Glomerular visceral epithelial cell (primary cell): Measurements from ENCODE around the gene HS2ST1.
"Not testable (repeated sequence)": the region's sequence is repeated elsewhere in the genome, so short reads cannot be mapped to it uniquely, and the experiment has no call there.

Experiments used
- DNase-seq: peaks from one replicate; pipeline ENCODE4 v3.0.0-alpha.2; 2016; ENCODE audit errors: extremely low spot score

HS2ST1 gene

DNA sequence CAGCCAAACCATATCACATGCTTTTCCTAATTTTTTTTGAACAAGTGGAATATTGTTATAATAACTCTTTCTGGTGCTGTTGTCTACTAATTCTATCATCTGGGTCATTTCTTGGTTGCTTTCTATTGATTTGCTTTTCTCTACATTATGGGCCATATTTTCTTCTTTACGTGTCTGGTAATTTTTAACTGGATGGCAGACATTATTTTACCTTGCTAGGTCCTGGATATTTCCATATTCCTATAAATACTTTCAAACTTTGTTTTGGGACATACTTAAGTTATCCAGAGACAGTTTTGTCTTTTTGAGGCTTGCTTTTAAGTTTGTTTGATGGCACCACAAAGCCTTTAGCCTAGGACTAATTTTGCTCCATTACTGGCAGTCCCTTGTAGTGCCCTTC, 11.3 kb downstream of the HS2ST1 start:
- DNase-seq: no peak

DNA sequence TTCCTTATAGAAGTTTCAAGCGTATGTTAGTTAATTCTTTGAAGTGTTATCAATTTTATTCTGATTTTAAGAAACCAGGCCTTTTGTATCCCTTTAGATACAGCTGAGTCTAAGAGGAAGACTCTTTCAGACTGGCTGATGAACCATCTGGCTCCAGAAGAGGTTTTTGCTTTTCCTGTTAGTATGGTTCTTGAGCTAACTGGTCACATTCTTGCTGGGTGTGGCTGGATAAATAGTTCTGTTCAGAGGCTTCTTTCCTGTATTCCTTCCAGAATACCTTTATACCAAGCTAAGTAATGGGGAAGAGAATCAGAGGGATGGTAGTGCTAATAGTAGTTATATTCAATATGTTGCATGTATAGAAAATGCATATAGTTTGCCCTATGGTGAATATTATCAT, 12.4 kb downstream of the HS2ST1 start:
- no peak for DNase-seq

DNA sequence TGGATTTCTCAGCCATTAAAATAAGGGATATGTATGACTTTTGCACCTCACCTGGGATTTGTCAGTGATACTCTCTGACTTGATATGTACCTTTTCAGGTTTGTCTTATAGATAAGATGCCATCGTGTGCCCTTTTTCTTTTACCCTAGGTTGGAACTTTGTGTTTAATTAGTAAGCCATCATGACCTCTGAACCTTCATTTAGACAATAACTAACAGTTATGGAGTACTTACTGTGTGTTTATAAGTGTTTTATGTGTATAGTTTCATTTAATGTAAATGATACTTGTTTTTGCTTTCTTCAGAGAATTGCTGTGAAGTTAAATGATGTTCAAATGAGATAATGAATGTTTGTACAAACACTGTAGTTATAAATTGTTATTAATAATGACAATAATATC, 14.4 kb downstream of the HS2ST1 start:
- no peak for DNase-seq

DNA sequence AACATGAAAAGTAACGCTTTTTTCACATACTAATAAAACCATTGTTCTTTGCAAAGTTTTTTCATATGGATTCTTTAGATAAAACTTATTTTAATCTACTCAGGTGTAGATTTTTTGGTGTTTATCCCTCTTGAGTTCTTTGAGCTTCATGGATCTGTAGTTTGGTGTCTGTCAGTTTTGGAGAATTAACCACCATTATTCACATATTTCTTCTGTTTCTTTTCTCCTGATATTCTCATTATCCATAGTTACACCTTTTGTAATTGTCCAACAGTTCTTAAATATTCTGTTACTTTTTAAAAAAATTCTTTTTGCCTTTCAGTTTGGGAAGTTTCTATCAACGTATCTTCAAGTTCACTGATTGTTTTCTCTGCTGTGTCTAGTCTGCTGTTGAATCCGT, 18.6 kb downstream of the HS2ST1 start:
- no peak for DNase-seq

DNA sequence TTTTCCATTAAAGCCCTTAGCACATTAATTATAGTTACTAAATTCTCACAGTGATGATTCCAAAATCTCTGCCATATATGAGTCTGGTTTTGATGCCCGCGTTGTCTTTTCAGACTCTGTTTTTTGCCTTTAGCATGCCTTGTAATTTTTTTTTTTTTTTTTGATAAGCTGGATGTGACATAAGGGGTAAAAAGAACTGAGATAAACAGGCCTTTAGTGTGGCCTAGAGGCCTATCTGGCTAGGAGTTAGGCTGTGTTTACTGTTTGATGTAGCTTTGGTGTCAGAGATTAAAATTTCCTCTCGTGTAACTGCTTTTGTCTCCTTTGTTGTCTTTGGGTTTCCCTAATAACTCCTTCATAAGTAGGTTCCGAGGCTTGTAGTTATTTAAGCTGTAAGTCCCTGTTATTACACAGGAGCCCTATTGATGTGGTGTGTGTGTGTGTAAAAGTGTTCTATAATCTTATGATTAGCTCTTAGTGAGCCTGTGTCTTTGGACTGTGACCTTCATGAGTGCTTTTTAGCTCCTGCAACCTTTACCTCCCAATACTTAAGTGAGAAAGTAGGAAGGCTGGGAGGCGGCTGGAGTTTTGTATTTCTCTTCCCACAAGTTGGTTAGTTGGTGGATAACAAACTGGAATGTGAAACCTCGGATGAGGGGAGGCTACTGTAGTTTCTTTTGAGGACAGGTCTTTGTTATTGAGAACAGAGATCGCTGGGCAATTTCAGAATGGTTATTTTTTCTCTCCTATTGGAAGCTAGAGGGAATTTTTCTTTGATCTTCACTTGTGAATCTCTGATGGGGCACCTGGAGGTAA, 19.3 kb downstream of the HS2ST1 start:
- peak; percentile 2 for DNase-seq

DNA sequence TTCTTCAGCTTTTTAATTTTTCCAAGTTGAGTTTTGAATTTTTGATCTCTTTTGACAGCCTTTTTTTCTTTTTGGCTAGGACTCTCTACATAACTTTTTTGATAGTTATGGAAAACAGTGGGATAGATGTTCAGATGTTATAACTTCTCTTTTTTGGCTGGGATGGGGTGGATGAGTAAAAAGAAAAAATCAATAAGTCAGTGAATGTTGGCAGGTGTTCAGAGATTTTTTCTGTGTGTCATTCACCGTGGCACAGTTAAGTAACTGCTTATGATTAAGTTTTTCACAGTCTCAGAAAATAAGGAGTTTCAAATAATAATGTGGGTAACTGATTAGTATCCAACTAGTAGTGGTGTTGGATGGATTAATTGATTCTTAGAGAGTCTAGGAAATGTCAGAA, 24.0 kb downstream of the HS2ST1 start:
- DNase-seq: peak; percentile 2

DNA sequence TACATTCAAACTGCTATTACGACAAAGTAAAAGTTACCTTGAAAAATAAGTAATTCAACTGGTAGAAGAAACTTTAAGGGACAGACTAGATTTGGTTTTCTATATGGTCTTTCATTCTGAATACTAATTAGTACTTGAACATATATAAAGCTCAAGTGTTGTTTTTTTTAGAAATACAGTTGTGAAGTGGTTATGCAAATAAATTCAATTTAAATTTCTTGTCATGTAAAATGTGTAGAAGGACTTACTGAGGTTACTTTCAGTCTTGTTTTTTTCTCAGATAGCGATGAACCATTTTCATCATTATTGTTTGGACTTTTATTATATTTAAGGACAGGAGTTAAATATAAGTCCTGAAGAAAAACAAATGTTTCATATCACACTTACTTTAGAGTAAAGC, 24.4 kb downstream of the HS2ST1 start:
- DNase-seq: no peak

DNA sequence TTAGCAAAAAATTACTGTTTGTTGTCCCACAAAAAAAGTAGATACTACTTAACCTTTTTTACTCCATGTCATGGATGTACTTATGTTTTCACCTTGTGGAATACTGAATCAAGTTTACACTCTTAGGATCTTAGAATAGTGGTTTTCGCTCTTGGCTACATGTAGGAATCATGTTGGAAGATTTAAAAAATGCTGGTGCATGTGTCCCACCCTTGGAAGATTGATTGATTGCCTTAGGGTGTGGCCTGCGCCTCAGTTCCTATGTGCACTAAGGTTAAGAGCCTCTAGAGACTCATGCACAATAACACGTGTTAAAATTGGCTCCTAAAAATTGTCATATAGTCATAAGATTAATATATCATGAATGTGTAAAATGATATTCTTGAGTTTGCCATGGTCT, 25.0 kb downstream of the HS2ST1 start:
- DNase-seq: no peak

DNA sequence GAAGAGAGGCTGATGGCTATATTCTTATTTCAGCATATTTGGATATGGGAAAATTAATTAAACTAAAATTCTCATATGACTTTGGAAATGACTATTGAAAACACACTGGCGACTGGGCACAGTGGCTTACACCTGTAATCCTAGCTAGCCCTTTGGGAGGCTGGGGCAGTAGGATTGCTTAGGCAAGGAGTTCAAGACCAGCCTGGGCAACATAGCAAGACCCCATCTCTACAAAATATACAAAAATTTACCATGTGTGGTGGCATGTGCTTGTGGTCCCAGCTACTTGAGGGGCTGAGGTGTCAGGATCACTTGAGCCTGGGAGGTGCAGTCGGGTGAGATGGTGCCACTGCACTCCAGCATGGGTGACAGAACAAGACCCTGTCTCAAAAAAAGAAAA, 26.2 kb downstream of the HS2ST1 start:
- no peak for DNase-seq

DNA sequence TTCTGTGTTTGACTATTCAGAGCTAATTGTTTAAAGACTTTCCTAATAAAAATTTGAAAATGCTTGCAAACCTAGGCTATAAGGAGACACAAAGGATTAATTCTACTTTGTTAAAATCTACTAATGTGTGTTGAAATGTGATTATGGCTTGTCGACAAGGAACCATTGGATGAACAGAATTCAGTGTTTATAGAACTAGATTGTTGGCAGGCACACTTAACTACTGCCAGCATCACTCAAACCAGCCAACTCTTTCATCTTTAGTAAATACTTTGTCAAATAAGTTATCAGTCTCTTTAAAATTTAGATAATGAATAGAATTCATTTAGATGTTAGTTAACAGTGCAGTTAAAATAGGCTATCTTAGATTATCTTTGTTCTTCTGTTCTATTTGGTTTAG, 27.6 kb downstream of the HS2ST1 start:
- no peak for DNase-seq

DNA sequence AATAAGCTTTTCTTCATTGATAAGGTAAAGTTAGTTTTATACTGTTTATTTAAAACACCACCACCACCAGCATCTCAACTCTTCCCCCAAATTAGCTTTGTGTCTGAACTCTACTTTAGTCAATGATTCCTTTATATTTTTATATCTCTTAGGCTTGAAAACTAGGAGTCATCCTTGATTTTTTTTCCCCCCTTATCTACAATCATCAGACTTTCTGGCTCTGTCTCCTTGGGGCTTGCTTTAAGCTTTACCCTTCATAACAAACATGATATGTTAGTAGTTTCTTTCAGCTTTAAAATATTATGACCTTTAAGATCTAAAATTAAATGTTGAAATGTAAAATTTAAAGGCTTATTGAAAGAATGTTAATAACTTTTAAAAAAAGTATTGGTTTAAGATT, 28.3 kb downstream of the HS2ST1 start:
- DNase-seq: no peak

DNA sequence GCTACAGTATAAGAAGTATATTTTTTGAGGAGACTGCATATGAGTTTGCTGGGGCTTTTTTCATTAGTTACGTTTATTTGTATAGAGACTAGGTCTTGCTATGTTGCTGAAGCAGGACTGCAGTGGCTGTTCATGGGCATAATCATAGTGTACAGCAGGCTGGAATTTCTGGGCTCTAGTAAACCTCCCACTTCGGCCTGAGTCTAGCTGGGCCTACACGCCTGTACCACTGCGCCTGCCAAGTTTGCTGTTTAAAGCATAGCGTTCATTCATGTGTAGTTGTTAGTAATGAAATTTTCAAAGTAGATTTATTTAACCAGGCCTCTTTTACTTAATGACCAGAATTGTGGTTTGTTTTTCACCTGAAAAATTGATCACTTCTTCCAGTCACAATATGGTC, 33.8 kb downstream of the HS2ST1 start:
- DNase-seq: no peak

DNA sequence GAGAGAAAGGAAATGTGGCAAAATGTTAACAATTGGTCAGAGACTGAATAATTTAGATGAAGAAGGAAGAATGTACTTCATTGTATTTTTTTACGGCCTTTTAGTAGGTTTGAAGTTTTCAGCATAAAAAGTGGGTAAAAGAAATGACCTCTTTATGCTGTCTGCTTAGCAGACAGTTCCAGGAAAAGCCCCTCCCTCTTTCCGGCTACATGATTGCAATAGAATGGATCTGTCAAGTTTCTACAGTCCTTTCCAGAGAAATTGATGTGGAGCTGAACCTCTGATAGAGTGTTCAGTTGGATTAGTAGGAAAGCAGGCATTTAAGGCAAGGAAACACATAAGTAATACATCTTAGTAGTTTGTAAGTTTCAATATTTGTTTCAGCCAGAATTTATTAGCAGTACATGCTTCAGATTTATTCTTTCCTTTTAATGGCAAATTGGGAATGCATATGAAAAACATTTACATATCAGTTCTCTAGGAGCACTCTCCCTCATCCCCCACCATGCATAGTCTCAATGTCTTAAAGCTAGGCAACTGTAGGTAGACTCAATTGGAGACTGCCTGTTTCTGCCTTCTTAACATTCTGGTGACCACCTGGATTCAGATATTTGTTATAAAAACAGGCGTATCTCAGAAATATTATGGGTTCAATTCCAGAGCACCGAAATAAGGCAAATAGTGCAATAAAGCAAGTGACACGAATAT, 36.4 kb downstream of the HS2ST1 start:
- DNase-seq: no peak

DNA sequence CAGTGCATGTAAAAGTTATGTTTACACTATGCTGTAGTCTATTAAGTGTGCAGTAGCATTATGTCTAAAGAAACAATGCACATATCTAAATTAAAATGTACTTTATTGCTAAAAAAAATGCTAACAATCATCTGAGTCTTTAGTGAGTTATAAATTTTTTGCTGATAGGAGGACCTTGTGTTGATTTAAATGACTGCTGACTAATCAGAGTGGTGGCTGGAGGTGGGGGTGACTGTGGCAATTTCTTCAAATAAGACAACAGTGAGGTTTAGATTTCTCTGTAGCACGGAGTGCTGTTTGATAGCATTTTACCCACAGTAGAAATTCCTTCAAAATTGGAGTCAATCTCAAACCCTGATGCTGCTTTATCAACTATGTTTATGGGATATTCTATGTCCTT, 37.0 kb downstream of the HS2ST1 start:
- no peak for DNase-seq

DNA sequence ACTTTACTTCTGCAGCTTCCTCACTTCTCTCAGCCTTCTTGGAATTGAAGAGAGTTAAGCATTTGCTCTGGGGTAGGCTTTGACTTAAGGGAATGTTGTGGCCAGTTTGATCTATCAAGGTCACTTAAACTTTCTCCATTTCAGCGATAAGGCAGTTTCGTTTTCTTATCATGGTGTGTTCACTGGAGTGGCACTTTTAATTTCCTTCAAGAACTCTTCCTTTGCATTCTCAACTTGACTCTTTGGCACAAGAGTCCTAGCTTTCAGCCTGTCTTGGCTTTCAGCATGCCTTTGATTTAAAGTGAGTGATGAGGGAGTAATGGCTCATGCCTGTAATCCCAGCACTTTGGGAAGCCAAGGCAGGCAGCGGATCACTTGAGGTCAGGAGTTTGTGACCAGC, 38.7 kb downstream of the HS2ST1 start:
- no peak for DNase-seq

DNA sequence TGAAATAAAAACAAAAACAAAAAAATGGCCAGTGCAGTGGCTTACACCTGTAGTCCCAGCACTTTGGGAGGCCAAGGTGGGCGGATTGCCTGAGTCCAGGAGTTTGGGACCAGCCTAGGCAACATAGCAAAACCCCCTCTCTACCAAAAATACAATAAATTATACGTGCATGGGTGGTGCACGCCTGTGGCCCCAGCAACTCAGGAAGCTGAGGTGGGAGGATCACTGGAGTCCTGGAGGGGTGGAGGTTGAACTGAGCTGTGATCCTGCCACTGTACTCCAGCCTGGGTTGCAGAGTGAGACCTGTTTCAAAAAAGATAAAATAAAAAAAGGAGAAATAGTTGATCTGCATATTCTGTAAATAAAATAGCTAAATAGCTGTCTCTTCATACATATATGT, 41.2 kb downstream of the HS2ST1 start:
- DNase-seq: no peak

DNA sequence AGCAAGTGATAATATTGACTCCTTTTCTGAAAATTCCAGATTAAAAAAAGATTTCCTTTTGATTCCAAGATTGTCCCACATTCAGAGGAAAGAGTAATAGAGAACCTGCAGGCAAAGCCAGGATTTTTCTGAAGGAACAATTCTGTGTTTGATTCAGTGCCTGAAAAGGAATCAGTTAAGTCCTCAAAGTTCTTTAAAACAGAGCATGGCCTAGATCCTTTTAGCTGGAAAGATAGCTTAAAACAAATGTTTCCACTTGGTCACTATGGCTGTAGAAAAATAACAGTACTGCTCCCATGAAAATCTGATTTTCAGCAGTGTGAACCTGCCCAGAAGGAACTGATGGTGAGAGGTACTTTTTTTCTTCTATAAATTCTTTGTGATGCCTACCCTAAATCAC, 41.8 kb downstream of the HS2ST1 start:
- no peak for DNase-seq

DNA sequence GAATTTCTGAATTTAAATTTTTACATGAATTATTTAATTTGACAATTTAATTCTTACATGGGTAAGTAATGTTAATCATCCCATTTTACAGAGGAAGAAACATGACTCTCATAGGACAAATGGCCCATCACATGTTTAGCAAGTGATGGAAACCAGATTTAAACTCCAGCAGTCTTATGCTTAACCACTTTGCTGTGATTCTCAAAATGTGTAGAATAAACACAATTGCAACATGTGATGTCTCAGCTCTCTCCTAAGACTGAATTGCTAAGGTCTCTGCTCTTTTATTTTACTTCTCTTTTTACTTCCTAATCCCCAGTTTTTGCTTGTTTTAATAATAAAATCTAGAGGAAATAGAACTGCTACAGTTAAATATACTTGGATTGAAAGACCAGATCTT, 42.8 kb downstream of the HS2ST1 start:
- no peak for DNase-seq

DNA sequence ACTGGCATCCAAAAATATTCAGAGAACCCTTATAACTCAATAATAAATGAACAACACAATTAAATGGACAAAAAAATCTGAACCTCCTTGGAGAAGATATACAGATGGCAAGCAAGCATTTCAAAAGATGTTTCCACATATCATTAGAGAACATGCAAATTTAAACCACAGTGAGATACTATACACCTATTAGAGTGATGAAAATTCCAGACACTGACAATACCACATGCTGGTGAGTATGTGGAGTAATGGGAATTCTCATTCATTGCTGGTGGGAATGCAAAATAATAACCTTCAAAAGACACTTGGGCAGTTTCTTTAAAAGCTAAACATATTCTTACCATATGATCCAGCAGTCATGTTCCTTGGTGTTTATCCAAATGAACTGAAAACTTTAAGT, 46.1 kb downstream of the HS2ST1 start:
- DNase-seq: no peak

DNA sequence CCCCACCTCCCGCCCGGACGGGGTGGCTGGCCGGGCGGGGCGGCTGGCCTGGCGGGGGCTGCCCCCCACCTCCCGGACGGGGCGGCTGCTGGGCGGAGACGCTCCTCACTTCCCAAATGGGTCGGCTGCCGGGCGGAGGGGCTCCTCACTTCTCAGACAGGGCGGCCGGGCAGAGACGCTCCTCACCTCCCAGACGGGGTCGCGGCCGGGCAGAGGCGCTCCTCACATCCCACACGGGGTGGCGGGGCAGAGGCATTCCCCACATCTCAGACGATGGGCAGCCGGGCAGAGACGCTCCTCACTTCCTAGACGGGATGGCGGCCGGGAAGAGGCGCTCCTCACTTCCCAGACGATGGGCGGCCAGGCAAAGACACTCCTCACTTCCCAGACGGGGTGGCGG, 49.4 kb downstream of the HS2ST1 start:
- not testable (repeated sequence) for DNase-seq

DNA sequence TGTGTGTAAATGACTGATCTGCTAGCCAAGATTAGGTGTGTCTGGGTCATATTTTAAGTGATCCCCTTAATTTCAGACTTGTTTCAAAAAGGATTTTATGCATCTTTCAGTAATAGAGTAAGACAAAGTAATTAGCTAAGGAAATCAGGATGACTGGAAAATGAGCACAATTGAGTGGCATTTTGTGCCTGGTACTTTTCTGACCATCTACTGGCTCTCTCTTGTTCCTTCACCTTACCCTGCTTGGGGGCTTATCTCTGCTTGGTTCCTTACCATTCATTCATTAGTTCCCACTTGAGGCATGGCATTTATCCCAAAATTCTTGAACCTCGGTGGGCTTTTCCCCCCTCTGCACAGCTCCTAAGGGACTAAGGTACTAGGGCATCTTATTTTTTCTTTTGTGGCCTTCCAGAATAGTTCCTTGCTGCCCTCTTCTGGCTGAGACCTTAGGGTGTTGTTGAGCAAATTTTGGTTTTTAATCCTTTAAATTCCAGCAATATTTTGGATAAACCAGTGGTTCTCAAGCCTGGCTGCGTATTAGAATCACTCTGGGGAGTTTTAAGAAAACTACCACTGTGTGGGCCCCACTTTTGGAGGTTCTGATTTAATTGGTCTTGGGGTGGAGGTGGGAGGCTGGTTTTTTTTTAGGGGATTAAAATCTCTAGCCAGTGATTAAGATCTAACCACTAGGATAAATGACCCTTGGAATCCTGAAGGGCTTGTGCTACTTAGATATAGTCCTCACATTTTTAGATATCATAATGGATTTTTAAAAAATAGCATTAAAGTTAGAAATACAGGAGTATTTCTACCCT, 50.8 kb downstream of the HS2ST1 start:
- DNase-seq: peak; percentile 36

DNA sequence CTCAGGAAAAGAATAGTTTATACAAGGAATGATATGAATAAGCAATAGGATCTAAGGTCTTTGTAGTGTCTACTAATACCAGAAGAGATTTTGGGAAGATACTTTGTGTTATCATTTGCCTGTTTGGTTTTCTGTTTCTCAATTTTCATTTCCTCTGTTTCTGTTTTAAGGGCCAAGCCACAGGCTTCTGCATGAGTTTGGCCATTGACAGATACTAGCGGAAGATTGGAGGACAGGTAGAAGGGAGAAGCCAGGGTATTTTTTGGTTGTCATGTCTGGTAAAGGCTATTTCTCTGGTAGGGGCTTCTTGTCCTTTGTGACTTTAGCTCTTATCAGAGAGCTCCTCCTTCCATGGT, 51.4 kb downstream of the HS2ST1 start:
- DNase-seq: no peak

DNA sequence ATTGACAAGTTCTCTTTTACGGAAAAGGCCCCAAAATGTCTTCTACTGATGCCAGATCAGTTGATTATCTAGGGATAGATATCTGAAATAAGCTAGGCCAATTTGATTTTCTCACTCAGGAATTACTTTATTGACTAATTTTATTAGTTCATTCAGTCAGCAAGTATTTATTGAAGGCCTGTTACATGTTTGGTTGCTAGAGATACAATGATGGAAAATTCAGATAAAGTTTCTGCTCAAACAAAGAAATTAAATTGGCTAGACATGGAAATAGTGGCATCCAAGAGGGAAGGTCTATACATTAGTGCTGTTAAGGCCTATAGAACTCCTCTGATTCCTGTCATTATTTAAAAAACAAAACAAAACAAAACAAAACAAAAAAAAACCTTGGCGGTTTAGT, 56.5 kb downstream of the HS2ST1 start:
- no peak for DNase-seq
